ENCODE measurements around the gene ACO2. TPM values are rescaled to one million over a fixed set of nuclear protein-coding genes. Genes with fewer than 3 reads are reported as not detected.
A peak's percentile ranks its signal among the peaks of the same experiment; 100 is the strongest.

Gene ACO2
- total RNA-seq, 5 donors from 2014 or later (not counting 1 experiment from before 2014, with no cell fraction given) = 72.0 to 82.2 (median 77.0) TPM

GRCh38 chr22:41574847-41575381 is 106.0 kb downstream of the ACO2 start:
- Mint-ChIP-seq H3K4me3 (no peak overlapping the region), H3K27me3 (no peaks in the 10 kb centered on the region), H3K27ac (no peak overlapping the region), H3K36me3 (peaks cover 14% of the 10 kb centered on the region), H3K4me1 (no peaks in the 10 kb centered on the region), H3K9me3 (no peaks in the 10 kb centered on the region)
- Histone ChIP-seq H3K9me3 (no peaks in the 10 kb centered on the region), H3K4me3 (ENCODE audit: control insufficient read depth in 1 of 2, extremely low read depth in 1 of 2, low read length in 1 of 2) (no peak overlapping the region), H3K36me3 (ENCODE audit: control insufficient read depth in 2 of 2, extremely low read depth in 1 of 2, insufficient read depth in 1 of 2, low read length in 1 of 2) (peaks cover 14 to 35% of the 10 kb centered on the region in 2 donors), H3K27me3 (replicated peaks in 1 of 2; ENCODE audit: control insufficient read depth in 2 of 2, extremely low read depth in 1 of 2, insufficient read depth in 2 of 2, low read length in 1 of 2) (no peaks in the 10 kb centered on the region), H3K4me1 (ENCODE audit: control insufficient read depth in 1 of 2, extremely low read depth in 1 of 2, insufficient read depth in 2 of 2, low read length in 2 of 2) (peaks cover 0 to 2% of the 10 kb centered on the region in 2 experiments), H3K27ac (ENCODE audit: low read length) (no peak overlapping the region)
- ChIA-PET CTCF (no interaction called here), POLR2A (no interaction called here)
- WGBS (ENCODE audit: insufficient coverage) = 95% methylated on average over 26 of the region's 26 CpGs
- ATAC-seq (replicated peaks in 1 of 4) (no peak), DNase-seq (no peak)

GRCh38 chr22:41575533-41575932 is 106.6 kb downstream of the ACO2 start:
- Histone ChIP-seq H3K27me3 (replicated peaks in 1 of 2; ENCODE audit: control insufficient read depth in 2 of 2, extremely low read depth in 1 of 2, insufficient read depth in 2 of 2, low read length in 1 of 2) (no peaks in the 10 kb centered on the region), H3K36me3 (ENCODE audit: control insufficient read depth in 2 of 2, extremely low read depth in 1 of 2, insufficient read depth in 1 of 2, low read length in 1 of 2) (peaks cover 14 to 40% of the 10 kb centered on the region in 2 donors), H3K4me3 (ENCODE audit: control insufficient read depth in 1 of 2, extremely low read depth in 1 of 2, low read length in 1 of 2) (no peak overlapping the region), H3K9me3 (no peaks in the 10 kb centered on the region), H3K27ac (ENCODE audit: low read length) (no peak overlapping the region), H3K4me1 (ENCODE audit: control insufficient read depth in 1 of 2, extremely low read depth in 1 of 2, insufficient read depth in 2 of 2, low read length in 2 of 2) (peaks cover 0 to 2% of the 10 kb centered on the region in 2 experiments)
- 95% methylated on average over 15 of the region's 15 CpGs for WGBS (ENCODE audit: insufficient coverage)
- ATAC-seq (replicated peaks in 1 of 4) (no peak), DNase-seq (no peak)
- no peaks in the 10 kb centered on the region for H3K4me1 Mint-ChIP-seq
- ChIA-PET CTCF (no interaction called here), POLR2A (no interaction called here)
- H3K36me3 Mint-ChIP-seq = peaks cover 20% of the 10 kb centered on the region
- H3K27ac Mint-ChIP-seq = no peak overlapping the region
- no peaks in the 10 kb centered on the region for H3K27me3 Mint-ChIP-seq
- no peak overlapping the region for H3K4me3 Mint-ChIP-seq
- H3K9me3 Mint-ChIP-seq = no peaks in the 10 kb centered on the region

GRCh38 chr22:41576877-41577276 is 108.0 kb downstream of the ACO2 start:
- Histone ChIP-seq H3K4me1 (ENCODE audit: control insufficient read depth in 1 of 2, extremely low read depth in 1 of 2, insufficient read depth in 2 of 2, low read length in 2 of 2) (peaks cover 0 to 4% of the 10 kb centered on the region in 2 experiments), H3K9me3 (no peaks in the 10 kb centered on the region), H3K27ac (ENCODE audit: low read length) (no peak overlapping the region), H3K4me3 (ENCODE audit: control insufficient read depth in 1 of 2, extremely low read depth in 1 of 2, low read length in 1 of 2) (no peak overlapping the region), H3K36me3 (ENCODE audit: control insufficient read depth in 2 of 2, extremely low read depth in 1 of 2, insufficient read depth in 1 of 2, low read length in 1 of 2) (peaks cover 14 to 40% of the 10 kb centered on the region in 2 donors), H3K27me3 (replicated peaks in 1 of 2; ENCODE audit: control insufficient read depth in 2 of 2, extremely low read depth in 1 of 2, insufficient read depth in 2 of 2, low read length in 1 of 2) (no peaks in the 10 kb centered on the region)
- DNase-seq (peak in 23 of 35 experiments; percentile 6 to 46 (median 21)), ATAC-seq (replicated peaks in 1 of 4) (peak in 3 of 4 experiments; percentile 47 to 62 (median 48))
- Mint-ChIP-seq H3K9me3 (no peaks in the 10 kb centered on the region), H3K27me3 (no peaks in the 10 kb centered on the region), H3K36me3 (peaks cover 20% of the 10 kb centered on the region), H3K4me3 (no peak overlapping the region), H3K4me1 (no peaks in the 10 kb centered on the region), H3K27ac (no peak overlapping the region)
- 77% methylated on average over 7 of the region's 9 CpGs for WGBS (ENCODE audit: insufficient coverage)
- ChIA-PET POLR2A (no interaction called here), CTCF (interaction anchor here in 1 of 2 donors (0.6 kb wide), 1 partner anchor 199 kb away, joined by 3 read pairs; no protein-coding TSS in a partner anchor)

GRCh38 chr22:41578114-41578513 is 109.2 kb downstream of the ACO2 start:
- no peaks in the 10 kb centered on the region for H3K27me3 ChIP-seq (replicated peaks in 1 of 2; ENCODE audit: control insufficient read depth in 2 of 2, extremely low read depth in 1 of 2, insufficient read depth in 2 of 2, low read length in 1 of 2)
- 98% methylated on average over 7 of the region's 8 CpGs for WGBS (ENCODE audit: insufficient coverage)
- Mint-ChIP-seq H3K4me1 (no peaks in the 10 kb centered on the region), H3K9me3 (no peaks in the 10 kb centered on the region), H3K27ac (no peak overlapping the region), H3K27me3 (no peaks in the 10 kb centered on the region), H3K36me3 (peaks cover 29% of the 10 kb centered on the region), H3K4me3 (no peak overlapping the region)
- no peak overlapping the region for H3K27ac ChIP-seq (ENCODE audit: low read length)
- CTCF ChIA-PET = no interaction called here
- POLR2A ChIA-PET = no interaction called here
- peaks cover 0 to 4% of the 10 kb centered on the region in 2 experiments for H3K4me1 ChIP-seq (ENCODE audit: control insufficient read depth in 1 of 2, extremely low read depth in 1 of 2, insufficient read depth in 2 of 2, low read length in 2 of 2)
- DNase-seq (no peak), ATAC-seq (replicated peaks in 1 of 4) (no peak)
- H3K9me3 ChIP-seq = no peaks in the 10 kb centered on the region
- H3K36me3 ChIP-seq (ENCODE audit: control insufficient read depth in 2 of 2, extremely low read depth in 1 of 2, insufficient read depth in 1 of 2, low read length in 1 of 2) = peaks cover 14 to 47% of the 10 kb centered on the region in 2 donors
- no peak overlapping the region for H3K4me3 ChIP-seq (ENCODE audit: control insufficient read depth in 1 of 2, extremely low read depth in 1 of 2, low read length in 1 of 2)

Other genes starting within 250 kb of the ACO2 start
- gene CHADL, start 228.2 kb upstream of the ACO2 start, total RNA-seq = 1 to 10 TPM in 4 of 5 donors, under 1 TPM in 1; 0.75 to 2.3 (median 1.2) TPM
- 100 to 1,000 TPM in 4 of 5 donors, 10 to 100 TPM in 1; 95.0 to 113 (median 104) TPM for gene RANGAP1, start 182.9 kb upstream of the ACO2 start, total RNA-seq
- gene ZC3H7B, start 167.6 kb upstream of the ACO2 start, total RNA-seq = 10 to 100 TPM; 38.5 to 50.3 (median 47.9) TPM
- gene TEF, start 87.2 kb upstream of the ACO2 start, total RNA-seq = 10 to 100 TPM in 1 of 5 donors, 1 to 10 TPM in 4; 4.1 to 10.8 (median 4.6) TPM
- 10 to 100 TPM; 22.2 to 48.6 (median 37.9) TPM for gene TOB2, start 22.3 kb upstream of the ACO2 start, total RNA-seq
- 10 to 100 TPM; 29.0 to 45.9 (median 38.0) TPM for gene PHF5A, start 425 bp upstream of the ACO2 start, total RNA-seq
- gene POLR3H, start 75.4 kb downstream of the ACO2 start, total RNA-seq = 10 to 100 TPM; 20.6 to 57.7 (median 44.9) TPM
- gene CSDC2, start 91.9 kb downstream of the ACO2 start, total RNA-seq = under 1 TPM in 3 of 5 donors, not detected in 2; 0.13 to 0.23 (median 0.16) TPM
- gene PMM1, start 120.7 kb downstream of the ACO2 start, total RNA-seq = 10 to 100 TPM; 22.6 to 39.7 (median 33.4) TPM
- gene DESI1, start 151.9 kb downstream of the ACO2 start, total RNA-seq = 10 to 100 TPM; 19.9 to 31.3 (median 28.7) TPM
- 100 to 1,000 TPM; 159 to 174 (median 168) TPM for gene XRCC6, start 152.2 kb downstream of the ACO2 start, total RNA-seq
- gene SNU13, start 219.8 kb downstream of the ACO2 start, total RNA-seq = 100 to 1,000 TPM; 108 to 145 (median 122) TPM
- gene MEI1, start 230.4 kb downstream of the ACO2 start, total RNA-seq = 10 to 100 TPM; 52.7 to 89.2 (median 72.9) TPM

Data from T-cell (primary cell).